Hepatocyte (in vitro differentiated cells): ENCODE results near the gene TRMT10A. TPM values are rescaled to one million over a fixed set of nuclear protein-coding genes. Genes with fewer than 3 reads are reported as not detected.

ENCODE experiments used
- DNase-seq: peaks from one replicate; pipeline ENCODE4 v3.0.0-alpha.2; 2016; ENCODE audit warnings: low spot score
- H2AFZ ChIP-seq: fragments of 200-600 bp; sonication (generic); 2 replicates; pipeline ENCODE4 v1.6.0; 2016; ENCODE audit warnings: antibody characterized with exemption, mild to moderate bottlenecking
- H3K27ac ChIP-seq: fragments of 200-600 bp; sonication (generic); 2 replicates; pipeline ENCODE4 v1.5.1; 2016; ENCODE audit warnings: mild to moderate bottlenecking
- H3K27me3 ChIP-seq: fragments of 200-600 bp; sonication (generic); 2 replicates; pipeline ENCODE4 v1.6.1; 2016
- H3K36me3 ChIP-seq: fragments of 200-600 bp; sonication (generic); replicated peaks from 2 replicates; pipeline ENCODE4 v1.5.1; 2016; ENCODE audit warnings: low read depth; ENCODE audit not compliant: insufficient read depth
- H3K4me1 ChIP-seq: fragments of 200-600 bp; sonication (generic); 2 replicates; pipeline ENCODE4 v1.5.1; 2016; ENCODE audit warnings: mild to moderate bottlenecking, moderate library complexity; ENCODE audit not compliant: insufficient read depth
- H3K4me2 ChIP-seq: fragments of 200-600 bp; sonication (generic); 2 replicates; pipeline ENCODE4 v1.6.0; 2016
- H3K4me3 ChIP-seq: fragments of 200-600 bp; sonication (generic); 2 replicates; pipeline ENCODE4 v1.5.1; 2016; ENCODE audit warnings: mild to moderate bottlenecking
- H3K79me2 ChIP-seq: fragments of 200-600 bp; sonication (generic); 2 replicates; pipeline ENCODE4 v1.6.0; 2017; ENCODE audit warnings: mild to moderate bottlenecking
- H3K9me2 ChIP-seq: fragments of 200-600 bp; sonication (generic); replicated peaks from 2 replicates; pipeline ENCODE4 v1.6.0; 2017; ENCODE audit warnings: mild to moderate bottlenecking; ENCODE audit not compliant: insufficient read depth
- H3K9me3 ChIP-seq: fragments of 200-600 bp; sonication (generic); 2 replicates; pipeline ENCODE4 v1.5.1; 2016; ENCODE audit warnings: low read depth, mild to moderate bottlenecking
- H4K20me1 ChIP-seq: fragments of 200-600 bp; sonication (generic); 2 replicates; pipeline ENCODE4 v1.6.0; 2016; ENCODE audit warnings: mild to moderate bottlenecking; ENCODE audit not compliant: insufficient read depth, poor library complexity, severe bottlenecking
- EZH2 ChIP-seq: fragments of 200-600 bp; sonication (generic); IDR thresholded peaks from 2 replicates; pipeline ENCODE4 v1.6.1; 2016; ENCODE audit warnings: antibody characterized with exemption, mild to moderate bottlenecking, borderline replicate concordance
- EZH2phosphoT487 ChIP-seq: fragments of 200-600 bp; sonication (generic); IDR thresholded peaks from one replicate; pipeline ENCODE4 v1.6.1; 2018; ENCODE audit warnings: antibody characterized with exemption, mild to moderate bottlenecking, low read depth, moderate library complexity; ENCODE audit not compliant: unreplicated experiment, severe bottlenecking
- WGBS: methylation state at CpG from one replicate; pipeline ENCODE4 v1.1.6; 2016; ENCODE audit warnings: low lambda C conversion rate; ENCODE audit errors: missing lambda C conversion rate; 5-methylcytosine and 5-hydroxymethylcytosine counted together
- polyA plus RNA-seq: library from polyadenylated mRNA; unstranded; fragments of >200 nt; fragmentation: Nextera tagmentation; extraction: Ambion mirVana; gene quantifications from 2 replicates; pipeline ENCODE4 v1.2.1, GENCODE V29; 2016
- total RNA-seq: library from RNA; depleted of rRNA; stranded (reverse); fragments of >200 nt; gene quantifications from 2 replicates; pipeline ENCODE4 v1.2.3, GENCODE V29; 2014
- TF ChIP-seq, protein P1 (sequence below): fragments of 200-600 bp; sonication (generic); IDR thresholded peaks from 2 replicates; pipeline ENCODE4 v1.5.1; 2016; ENCODE audit warnings: antibody characterized with exemption, mild to moderate bottlenecking; ENCODE audit not compliant: poor library complexity

Gene TRMT10A
- total and polyA plus RNA-seq, 2 experiments from 2014 or later = 6.2 to 17.9 TPM

DNA sequence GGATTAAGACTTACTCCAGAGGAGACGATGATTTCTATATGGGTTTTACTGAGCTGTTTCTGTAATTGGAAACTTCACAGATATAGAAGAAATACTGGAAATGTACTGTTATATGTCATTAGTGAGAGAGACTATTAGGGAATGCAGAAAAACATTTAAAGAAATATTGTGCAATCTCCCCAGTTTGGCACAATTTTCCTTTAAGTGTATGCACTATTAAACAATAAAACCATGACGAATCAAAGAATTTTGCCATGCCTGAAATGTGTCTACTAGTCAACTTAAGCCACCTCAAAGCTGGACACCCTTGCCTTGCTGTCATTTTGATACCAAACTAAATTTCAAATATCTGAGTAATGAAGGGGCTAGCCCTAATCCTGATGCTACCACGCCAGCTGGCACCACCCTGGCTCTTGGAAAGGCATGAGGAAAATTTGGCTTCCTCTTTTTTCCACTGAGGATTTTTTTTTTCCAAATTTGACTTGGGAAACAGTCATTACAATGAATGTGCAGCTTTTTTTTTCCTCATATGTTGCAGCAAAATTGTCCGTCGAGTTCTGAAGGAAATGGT lies 46.9 kb upstream of the TRMT10A start:
- TF ChIP-seq EZH2 (no peak), EZH2phosphoT487 (no peak)
- TF ChIP-seq, protein P1, sequence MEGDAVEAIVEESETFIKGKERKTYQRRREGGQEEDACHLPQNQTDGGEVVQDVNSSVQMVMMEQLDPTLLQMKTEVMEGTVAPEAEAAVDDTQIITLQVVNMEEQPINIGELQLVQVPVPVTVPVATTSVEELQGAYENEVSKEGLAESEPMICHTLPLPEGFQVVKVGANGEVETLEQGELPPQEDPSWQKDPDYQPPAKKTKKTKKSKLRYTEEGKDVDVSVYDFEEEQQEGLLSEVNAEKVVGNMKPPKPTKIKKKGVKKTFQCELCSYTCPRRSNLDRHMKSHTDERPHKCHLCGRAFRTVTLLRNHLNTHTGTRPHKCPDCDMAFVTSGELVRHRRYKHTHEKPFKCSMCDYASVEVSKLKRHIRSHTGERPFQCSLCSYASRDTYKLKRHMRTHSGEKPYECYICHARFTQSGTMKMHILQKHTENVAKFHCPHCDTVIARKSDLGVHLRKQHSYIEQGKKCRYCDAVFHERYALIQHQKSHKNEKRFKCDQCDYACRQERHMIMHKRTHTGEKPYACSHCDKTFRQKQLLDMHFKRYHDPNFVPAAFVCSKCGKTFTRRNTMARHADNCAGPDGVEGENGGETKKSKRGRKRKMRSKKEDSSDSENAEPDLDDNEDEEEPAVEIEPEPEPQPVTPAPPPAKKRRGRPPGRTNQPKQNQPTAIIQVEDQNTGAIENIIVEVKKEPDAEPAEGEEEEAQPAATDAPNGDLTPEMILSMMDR = no peak
- DNase-seq = no peak
- Histone ChIP-seq H3K36me3 (no peaks in the 10 kb centered on the region), H3K4me2 (no peak overlapping the region), H4K20me1 (no peaks in the 10 kb centered on the region), H3K4me1 (no peaks in the 10 kb centered on the region), H3K4me3 (no peak overlapping the region), H3K9me3 (no peaks in the 10 kb centered on the region), H3K79me2 (no peaks in the 10 kb centered on the region), H3K27me3 (no peaks in the 10 kb centered on the region), H3K27ac (no peak overlapping the region), H2AFZ (no peak overlapping the region), H3K9me2 (no peaks in the 10 kb centered on the region)
- 94% methylated on average over 5 of the region's 5 CpGs for WGBS

DNA sequence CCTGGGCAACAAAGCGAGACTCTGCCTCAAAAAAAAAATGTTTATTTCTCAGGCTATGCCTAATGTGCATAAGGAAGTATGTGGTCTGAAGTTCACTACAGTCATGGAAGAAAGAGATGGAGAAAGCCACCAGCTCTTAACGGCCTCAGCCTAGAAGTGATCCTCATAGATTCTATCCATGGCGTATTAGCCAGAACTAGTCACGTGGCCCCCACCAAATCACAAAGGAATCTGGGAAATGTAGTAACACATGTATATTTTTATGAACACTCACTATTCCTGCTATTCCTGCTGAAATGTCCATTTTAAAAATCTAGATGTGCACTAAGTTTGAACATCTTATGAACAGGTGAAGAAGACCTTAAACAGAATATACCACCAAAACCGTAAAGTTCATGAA lies 44.6 kb upstream of the TRMT10A start:
- H2AFZ ChIP-seq = no peak overlapping the region
- 93% methylated on average over 5 of the region's 5 CpGs for WGBS
- DNase-seq = no peak
- H3K9me2 ChIP-seq = no peaks in the 10 kb centered on the region
- no peaks in the 10 kb centered on the region for H3K36me3 ChIP-seq
- no peak overlapping the region for H3K27ac ChIP-seq
- no peaks in the 10 kb centered on the region for H3K79me2 ChIP-seq
- no peak overlapping the region for H3K4me3 ChIP-seq
- H3K27me3 ChIP-seq = no peaks in the 10 kb centered on the region
- TF ChIP-seq EZH2phosphoT487 (no peak), EZH2 (no peak)
- TF ChIP-seq, protein P1 = no peak
- no peaks in the 10 kb centered on the region for H3K9me3 ChIP-seq
- no peaks in the 10 kb centered on the region for H3K4me1 ChIP-seq
- no peaks in the 10 kb centered on the region for H4K20me1 ChIP-seq
- no peak overlapping the region for H3K4me2 ChIP-seq

DNA sequence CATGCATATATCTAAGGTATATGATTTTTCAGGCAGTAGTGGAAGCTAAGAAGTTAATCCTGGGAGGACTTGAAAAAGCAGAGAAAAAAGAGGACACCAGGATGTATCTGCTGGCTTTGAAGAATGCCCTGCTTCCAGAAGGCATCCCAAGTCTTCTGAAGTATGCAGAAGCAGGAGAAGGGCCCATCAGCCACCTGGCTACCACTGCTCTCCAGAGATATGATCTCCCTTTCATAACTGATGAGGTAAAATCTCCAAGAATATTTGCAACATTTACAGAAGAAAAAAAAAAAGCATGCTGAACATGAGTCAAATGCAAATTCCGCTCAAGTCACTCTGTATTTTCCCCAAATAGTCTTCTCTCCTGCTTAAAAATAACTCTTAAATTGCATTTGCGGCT lies 42.9 kb upstream of the TRMT10A start:
- Histone ChIP-seq H3K4me2 (no peak overlapping the region), H3K79me2 (no peaks in the 10 kb centered on the region), H4K20me1 (no peaks in the 10 kb centered on the region), H2AFZ (no peak overlapping the region), H3K9me3 (no peaks in the 10 kb centered on the region), H3K4me3 (no peak overlapping the region), H3K27ac (no peak overlapping the region), H3K9me2 (no peaks in the 10 kb centered on the region), H3K27me3 (no peaks in the 10 kb centered on the region), H3K36me3 (no peaks in the 10 kb centered on the region), H3K4me1 (no peaks in the 10 kb centered on the region)
- 88% methylated on average over 2 of the region's 2 CpGs for whole genome bisulfite sequencing
- DNase-seq = no peak
- TF ChIP-seq, protein P1 = no peak
- TF ChIP-seq EZH2phosphoT487 (no peak), EZH2 (no peak)

DNA sequence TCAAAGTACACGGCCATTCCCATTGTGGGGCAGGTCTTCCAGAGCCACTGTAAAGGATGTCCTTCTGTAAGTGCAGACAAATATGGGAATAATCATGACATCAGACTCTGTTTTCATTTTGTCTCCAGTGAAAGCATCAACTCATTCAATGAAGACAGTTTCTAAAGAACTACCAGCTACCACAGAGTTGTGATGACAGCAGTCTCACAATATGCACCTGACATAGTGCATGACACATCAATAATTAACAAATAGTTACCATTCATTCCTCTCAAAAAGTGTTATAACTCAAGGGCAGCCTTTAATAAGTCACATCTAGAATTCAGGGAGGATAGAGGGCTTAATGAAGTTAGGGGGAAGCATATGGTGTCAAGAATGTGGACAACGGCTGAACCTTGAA lies 31.0 kb upstream of the TRMT10A start:
- H3K36me3 ChIP-seq = no peaks in the 10 kb centered on the region
- no peak for TF ChIP-seq EZH2
- TF ChIP-seq, protein P1 = no peak
- no peak for TF ChIP-seq EZH2phosphoT487
- no peaks in the 10 kb centered on the region for H3K9me2 ChIP-seq
- H3K27ac ChIP-seq = no peak overlapping the region
- H3K4me2 ChIP-seq = no peak overlapping the region
- 96% methylated on average over 2 of the region's 2 CpGs for WGBS
- H3K27me3 ChIP-seq = no peaks in the 10 kb centered on the region
- H2AFZ ChIP-seq = no peak overlapping the region
- H3K79me2 ChIP-seq = no peaks in the 10 kb centered on the region
- H3K9me3 ChIP-seq = no peaks in the 10 kb centered on the region
- H4K20me1 ChIP-seq = peaks cover 3% of the 10 kb centered on the region
- H3K4me1 ChIP-seq = no peaks in the 10 kb centered on the region
- DNase-seq = no peak
- H3K4me3 ChIP-seq = no peak overlapping the region
